ENCODE data around the gene DIP2C.

- TF ChIP-seq EZH2 (IDR thresholded peaks at IDR 0.05; ENCODE audit: borderline replicate concordance, low read length) (no peak), CTCF (conservative IDR thresholded peaks at IDR 0.05 in 1 of 2, IDR thresholded peaks at IDR 0.05 in 1 of 2; ENCODE audit: extremely low read depth in 1 of 2, insufficient read depth in 1 of 2, low read depth in 1 of 2, low read length in 2 of 2) (no peak)
Observed at GRCh38 chr10:306675-307185, 382.7 kb downstream of the DIP2C start.

Measured in mammary epithelial cell (primary cell).